Activated CD8-positive, alpha-beta memory T cell treated with anti-CD3 and anti-CD28 coated beads, Interleukin-2, amount 50 U/mL, for 4 hours (primary cell): ENCODE measurements around the gene FXYD4.
"Not testable (repeated sequence)": the region's sequence is repeated elsewhere in the genome, so short reads cannot be mapped to it uniquely, and the experiment has no call there.

ENCODE experiments used
- DNase-seq: peaks from one replicate; pipeline ENCODE4 v3.0.0-alpha.2; 2020

The FXYD4 gene, protein sequence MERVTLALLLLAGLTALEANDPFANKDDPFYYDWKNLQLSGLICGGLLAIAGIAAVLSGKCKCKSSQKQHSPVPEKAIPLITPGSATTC

DNA sequence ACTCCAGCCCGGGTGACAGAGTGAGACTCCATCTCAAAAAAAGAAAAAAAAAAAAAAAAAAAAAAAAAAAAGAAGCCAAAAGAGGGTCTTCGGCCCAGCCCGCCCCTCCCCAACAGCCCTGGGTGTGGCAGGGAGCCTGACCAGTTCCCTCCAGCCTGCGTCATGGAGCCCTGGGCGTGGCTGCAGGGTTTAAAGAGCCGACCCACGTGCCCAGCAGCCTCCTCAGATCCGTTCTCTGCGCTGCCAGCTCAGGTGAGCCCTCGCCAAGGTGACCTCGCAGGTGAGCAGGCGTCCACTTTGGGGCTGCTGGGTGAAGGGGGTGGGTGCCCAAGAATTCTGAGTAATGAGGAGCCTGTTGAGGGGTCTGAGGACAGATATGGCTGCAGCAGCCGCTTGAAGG is at the start of gene FXYD4:
Gene FXYD4 (plus strand): TSS at position 219 of the 400 bp plus-strand sequence. CDS start 2,111 bp downstream, outside the sequence.
- no peak for DNase-seq

DNA sequence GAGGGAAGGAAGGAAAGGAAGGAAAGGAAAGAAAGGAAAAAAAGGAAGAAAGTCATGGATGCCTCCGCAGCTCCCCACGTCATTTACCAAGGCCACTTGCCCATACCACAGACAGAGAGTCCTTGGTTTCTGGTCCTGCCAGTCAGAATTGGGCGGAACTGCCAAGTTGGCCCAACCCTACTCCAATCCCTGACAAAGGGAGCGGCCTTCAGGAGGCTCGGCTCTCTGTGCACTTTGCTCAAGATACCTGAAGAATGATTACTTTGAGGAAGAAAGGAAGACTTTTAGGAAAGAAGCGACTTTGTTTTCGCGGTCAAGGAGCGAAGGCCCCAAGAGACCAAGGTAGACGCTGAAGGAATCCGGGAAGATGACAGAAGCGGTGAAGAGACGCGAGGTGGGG is 49.1 kb upstream of the FXYD4 start:
- no peak for DNase-seq

DNA sequence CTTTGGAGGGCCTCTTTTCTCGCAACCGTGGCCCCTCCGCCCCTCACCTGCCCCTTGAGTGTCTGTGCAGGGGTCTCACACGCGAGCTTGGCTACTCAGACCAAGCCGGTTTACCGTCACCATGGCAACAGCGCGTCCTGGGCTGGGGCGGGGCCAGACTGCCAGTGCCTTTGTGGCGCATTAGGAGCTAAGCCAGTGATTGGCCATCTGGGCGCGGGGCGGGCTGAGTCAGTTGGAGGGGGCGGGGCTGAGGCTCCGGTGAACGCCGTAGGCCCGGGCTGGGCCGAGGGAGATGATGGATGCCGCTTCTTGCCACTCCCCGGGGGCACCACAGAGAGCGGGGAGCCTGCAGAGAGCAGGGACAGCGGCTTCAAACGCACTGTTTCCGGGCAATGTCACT is 48.7 kb upstream of the FXYD4 start:
- DNase-seq, result peak; percentile 71

DNA sequence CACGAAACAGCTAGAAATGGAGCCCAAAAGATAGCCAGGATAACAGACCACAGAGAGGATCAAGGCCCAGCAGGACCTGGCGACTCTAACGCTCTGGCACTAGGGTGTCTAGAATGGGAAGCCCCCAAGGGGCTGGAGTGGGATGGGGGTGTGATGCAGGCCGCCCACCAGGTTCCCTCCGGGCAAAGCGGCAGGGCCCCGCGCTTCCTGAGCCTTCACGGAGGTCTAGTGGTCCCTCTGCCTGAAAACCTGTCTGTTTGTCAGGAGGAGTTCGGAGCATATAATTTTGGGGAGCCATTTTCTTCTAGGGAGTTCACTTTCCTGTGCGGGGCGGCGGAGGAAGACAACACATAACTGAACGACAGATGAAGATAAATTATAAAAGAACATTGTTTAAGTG is 48.2 kb upstream of the FXYD4 start:
- DNase-seq, result no peak

DNA sequence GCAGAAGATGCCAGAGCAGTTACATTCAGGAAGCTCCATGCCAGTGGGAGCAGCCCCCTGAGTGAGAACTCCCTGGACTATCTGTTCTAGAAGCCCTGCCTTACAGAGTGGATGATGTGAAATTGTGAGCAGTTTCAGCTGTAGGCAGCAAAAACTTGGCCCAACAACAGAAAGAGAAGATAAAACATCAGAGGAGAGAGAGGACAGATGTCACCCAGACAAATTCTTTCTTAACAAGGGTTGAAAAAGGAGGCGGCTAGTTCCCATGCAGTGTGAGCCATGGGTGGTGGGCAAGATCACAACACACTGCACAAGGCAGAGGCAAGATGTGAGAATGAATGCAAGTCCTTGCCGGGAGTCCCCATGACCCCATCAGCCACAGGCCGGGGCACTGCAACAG is 46.6 kb upstream of the FXYD4 start:
- no peak for DNase-seq

DNA sequence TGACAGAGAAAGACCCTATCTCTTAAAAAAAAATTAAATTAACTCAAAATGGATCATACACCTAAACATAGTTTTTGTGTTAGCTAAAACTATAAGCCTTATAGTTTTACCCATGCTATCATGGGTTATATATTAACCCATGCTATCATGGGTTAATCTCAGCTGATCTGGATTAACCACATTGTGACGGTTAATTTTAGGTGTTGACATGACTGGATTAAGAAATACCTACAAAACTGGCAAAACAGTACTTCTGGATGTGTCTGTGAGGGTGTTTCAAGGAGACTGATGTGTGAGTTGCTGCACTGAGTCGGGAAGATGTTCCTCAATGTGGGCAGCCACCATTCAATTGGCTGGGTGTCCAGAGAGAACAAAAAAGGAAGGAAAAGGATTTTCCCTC is 44.3 kb upstream of the FXYD4 start:
- no peak for DNase-seq

DNA sequence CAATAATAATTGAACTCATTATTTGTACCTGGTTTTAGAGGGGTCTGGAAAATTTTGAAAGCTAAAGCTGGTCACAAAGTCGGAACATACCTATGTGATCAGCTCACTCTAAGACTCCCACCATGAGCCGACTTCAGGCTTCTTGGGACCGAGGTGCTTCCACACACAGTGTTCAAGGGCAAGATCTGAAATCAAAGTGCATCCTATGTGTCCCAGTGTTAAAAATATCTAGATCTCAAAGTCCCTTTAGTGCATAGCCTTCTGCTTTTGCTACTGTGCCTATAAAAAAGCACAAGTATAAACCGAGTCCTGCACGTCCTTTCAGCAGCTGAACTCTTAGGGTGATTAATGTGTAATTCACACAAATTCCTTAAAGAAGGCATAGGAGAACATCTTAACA is 43.5 kb upstream of the FXYD4 start:
- DNase-seq, result no peak

DNA sequence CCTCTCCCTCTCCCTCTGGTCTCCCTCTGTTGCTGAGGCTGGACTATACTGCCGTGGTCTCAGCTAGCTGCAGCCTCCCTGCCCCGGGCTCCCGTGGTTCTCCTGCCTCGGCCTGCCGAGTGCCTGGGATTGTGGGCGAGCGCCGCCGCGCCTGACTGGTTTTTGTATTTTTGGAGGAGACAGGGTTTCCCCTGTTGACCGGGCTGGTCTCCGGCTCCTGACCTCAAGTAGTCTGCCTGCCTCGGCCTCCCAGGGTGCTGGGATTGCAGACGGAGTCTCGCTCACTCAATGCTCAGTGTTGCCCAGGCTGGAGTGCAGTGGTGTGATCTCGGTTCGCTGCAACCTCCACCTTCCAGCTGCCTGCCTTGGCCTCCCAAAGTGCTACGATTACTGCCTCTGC is 42.6 kb upstream of the FXYD4 start:
- not testable (repeated sequence) for DNase-seq

DNA sequence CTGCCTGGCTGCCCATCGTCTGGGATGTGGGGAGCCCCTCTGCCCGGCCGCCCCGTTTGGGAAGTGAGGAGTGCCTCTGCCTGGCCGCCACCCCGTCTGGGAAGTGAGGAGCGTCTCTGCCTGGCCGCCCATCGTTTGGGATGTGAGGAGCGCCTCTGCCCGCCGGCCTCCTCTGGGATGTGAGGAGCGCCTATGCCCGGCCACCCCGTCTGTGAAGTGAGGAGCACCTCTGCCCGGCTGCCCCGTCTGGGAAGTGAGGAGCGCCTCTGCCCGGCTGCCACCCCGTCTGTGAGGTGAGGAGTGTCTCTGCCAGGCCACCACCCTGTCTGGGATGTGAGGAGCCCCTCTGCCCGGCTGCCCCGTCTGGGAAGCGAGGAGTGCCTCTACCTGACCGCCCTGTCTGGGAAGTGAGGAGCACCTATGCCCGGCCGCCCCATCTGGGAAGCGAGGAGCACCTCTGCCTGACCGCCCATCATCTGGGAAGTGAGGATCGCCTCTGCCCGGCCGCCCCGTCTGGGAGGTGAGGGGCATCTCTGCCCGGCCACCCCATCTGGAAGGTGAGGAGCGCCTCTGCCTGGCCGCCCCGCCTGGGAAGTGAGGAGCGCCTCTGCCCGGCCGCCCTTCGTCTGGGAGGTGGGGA is 42.1 kb upstream of the FXYD4 start:
- not testable (repeated sequence) for DNase-seq

DNA sequence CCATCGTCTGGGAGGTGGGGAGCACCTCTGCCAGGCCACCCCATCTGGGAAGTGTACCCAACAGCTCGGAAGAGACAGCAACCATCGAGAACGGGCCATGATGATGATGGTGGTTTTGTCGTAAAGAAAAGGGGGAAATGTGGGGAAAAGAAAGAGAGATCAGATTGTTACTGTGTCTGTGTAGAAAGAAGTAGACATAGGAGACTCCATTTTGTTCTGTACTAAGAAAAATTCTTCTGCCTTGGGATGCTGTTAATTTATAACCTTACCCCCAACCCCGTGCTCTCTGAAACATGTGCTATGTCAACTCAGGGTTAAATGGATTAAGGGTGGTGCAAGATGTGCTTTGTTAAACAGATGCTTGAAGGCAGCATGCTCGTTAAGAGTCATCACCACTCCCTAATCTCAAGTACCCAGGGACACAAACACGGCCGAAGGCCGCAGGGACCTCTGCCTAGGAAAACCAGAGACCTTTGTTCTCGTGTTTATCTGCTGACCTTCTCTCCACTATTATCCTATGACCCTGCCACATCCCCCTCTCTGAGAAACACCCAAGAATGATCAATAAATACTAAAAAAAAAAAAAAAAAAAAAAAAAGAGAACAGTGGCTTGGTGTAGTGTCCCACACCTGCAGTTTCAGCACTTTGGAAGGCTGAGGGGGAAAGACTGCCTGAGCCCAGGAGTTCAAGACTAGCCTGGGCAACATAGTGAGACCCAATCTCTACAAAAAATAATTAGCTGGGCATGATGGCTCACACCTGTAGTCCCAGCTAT is 41.2 kb upstream of the FXYD4 start:
- DNase-seq, result not testable (repeated sequence)

DNA sequence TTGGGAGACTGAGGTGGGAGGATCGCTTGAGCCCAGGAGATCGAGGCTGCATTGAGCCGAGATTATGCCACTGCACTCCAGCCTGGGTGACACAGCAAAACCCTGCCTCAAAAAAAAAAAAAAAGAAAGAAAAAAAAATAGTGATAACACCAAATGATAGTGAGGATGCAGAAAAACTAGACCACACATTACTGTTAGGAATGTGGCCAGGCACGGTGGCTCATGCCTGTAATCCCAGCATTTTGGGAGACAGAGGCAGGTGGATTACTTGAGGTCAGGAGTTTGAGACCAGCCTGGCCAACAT is 40.7 kb upstream of the FXYD4 start:
- not testable (repeated sequence) for DNase-seq

DNA sequence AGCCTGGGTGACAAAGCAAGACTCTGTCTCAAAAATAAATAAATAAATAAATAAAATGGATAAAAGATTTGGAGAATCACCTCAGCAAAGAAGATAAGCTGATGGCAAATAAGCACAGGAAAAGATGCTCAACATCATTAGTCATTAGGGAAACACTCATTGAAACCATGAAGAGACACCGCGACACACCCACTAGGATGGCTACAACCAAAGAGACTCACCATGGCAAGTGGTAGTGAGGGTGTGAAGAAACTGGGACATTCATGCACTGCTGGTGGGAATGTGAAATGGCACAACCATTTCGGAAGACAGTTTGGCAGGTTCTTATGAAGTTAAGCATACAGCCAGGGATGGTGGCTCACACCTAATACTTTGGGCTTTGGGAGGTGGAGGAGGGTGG is 37.8 kb upstream of the FXYD4 start:
- DNase-seq, result no peak

DNA sequence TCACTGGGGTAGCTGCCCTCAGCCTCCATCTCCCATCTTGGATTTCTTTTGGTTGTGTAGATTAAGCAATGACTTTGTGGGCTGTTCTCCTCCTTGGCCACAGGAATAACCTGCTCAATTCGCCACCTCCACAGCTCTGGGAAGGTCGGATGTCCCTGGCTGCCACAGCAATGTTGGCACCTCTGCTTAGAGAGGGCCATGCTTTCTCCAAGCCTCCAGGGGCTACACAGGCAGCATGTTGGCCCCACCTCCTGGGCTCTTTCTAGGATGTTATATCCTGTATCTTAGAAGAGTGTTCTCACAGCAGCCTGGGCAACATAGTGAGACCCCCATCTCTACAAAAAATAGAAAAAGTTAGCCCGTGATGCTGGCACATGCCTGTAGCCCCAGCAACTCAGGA is 35.4 kb upstream of the FXYD4 start:
- no peak for DNase-seq

DNA sequence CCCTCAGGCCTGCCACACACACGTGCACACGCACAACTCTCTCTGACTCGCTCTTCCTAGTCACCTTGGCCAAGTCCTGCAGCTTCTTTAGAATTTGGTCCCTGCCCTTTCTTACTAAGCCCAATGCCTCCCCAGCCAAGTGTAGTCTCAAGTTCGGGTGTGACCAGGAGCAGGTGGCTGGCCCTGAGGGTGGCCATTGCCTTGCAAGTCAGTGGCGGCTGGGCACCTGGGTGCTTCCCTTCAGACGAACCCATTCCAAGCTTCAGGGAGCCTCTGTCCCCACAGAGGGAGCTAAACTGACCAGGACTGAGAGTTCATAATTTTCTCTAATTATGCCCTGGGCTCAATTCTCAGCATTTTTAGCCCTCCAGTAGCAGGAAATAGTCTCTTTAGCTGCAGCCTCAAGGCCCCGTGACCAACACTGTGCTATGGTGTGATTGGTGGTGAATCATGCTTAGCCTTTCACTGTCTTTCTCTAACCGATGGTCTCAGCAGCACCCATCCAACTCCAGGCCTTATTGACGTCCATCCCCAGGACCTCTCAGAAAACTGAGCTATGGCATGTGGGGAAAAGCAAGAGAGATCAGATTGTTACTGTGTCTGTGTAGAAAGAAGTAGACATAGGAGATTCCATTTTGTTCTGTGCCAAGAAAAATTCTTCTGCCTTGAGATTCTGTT is 34.7 kb upstream of the FXYD4 start:
- no peak for DNase-seq

DNA sequence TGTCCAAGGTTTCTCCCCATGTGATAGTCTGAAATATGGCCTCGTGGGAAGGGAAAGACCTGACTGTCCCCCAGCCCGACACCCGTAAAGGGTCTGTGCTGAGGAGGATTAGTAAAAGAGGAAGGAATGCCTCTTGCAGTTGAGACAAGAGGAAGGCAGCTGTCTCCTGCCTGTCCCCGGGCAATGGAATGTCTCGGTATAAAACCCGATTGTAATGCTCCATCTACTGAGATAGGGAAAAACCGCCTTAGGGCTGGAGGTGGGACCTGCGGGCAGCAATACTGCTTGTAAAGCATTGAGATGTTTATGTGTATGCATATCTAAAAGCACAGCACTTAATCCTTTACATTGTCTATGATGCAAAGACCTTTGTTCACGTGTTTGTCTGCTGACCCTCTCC is 33.9 kb upstream of the FXYD4 start:
- not testable (repeated sequence) for DNase-seq

DNA sequence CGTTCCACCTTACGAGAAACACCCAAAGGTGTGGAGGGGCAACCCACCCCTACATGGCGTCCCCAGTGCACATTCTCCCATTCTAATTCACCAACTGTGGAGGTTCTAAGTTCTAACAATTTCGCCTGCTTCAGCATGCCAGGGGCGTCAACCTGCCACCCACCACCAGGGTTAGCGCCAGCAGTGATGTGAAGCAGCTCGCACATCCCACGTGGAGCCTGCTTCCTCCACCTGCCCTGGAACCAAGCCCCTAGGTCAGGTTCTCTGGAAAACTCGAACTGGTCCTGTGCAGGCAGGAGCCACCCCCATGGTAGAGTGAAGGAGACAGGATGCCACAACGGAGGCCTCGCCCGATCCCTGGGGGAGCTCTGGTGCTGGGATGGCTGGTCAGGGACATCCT is 33.3 kb upstream of the FXYD4 start:
- no peak for DNase-seq

DNA sequence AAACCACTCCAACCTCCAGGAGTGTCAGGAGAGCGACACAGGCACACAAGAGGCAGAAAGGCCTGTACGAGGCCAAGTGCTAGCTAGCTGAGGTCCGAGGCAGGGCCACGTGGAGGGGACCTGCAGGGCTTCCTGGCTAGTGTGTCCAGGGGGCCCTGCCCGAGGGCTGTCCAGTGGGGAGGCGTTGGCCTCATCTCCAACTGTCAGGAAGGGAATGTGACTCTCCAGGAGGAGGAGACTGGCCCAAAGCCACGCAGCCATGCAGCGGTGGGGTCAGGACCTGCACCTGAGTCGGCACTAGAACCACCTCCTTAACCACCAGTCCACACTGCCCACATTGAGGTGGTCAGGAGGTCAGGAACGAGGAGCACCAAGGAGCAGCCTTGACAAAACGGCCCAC is 32.3 kb upstream of the FXYD4 start:
- DNase-seq, result no peak

DNA sequence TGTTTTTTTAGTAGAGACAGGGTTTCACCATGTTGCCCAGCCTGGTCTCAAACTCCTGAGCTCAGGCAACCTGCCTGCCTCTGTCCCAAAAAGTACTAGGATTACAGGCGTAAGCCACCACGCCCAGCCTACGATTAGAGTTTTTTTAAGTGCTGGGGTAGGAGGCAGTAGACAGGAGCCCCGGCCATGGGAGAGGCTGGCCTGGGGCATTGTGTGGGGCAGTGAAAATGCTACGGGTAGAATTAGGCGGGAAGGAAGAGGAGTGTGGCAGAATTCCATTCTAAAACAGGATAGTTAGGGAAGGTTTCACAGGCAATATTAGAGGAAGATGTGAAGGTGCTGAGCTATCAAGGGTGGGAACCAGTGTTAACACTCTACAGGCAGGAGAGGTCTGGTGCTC is 31.3 kb upstream of the FXYD4 start:
- no peak for DNase-seq

DNA sequence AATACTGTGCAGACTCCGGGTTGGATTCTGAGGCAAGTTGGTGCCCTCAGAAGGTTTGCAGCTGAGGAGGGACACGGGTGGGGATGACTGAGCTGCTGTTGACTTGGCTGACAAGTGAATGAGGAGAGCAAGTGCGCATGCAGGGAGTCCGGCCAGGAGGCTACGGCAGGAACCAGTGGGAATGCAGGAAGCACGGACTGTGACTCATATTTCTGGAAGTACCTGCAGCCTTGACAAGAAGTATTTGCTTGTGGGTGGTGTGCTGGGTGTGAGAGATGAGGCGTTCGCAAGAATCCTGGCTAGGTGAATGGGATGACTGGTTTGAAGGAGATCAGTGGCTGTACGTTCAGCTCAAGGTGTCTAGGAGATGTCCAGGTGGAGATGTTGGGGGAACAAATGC is 30.8 kb upstream of the FXYD4 start:
- no peak for DNase-seq

DNA sequence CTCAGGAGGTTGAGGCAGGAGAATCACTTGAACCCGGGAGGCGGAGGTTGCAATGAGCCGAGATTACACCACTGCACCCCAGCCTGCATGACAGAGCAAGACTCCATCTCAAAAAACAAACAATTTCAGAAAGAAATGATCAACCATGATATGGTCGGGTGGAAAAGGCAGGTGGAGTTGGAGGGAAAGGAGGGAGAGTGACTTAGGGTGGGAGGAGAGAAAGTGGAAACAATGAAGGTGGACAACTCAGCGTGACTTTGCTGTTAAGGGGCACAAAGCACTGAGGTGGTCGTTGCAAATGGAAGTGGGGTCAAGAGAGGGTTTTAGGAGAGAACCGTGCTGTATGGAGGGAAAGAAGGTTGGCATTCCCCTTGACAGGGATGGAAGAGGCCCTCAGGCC is 30.0 kb upstream of the FXYD4 start:
- DNase-seq, result no peak

DNA sequence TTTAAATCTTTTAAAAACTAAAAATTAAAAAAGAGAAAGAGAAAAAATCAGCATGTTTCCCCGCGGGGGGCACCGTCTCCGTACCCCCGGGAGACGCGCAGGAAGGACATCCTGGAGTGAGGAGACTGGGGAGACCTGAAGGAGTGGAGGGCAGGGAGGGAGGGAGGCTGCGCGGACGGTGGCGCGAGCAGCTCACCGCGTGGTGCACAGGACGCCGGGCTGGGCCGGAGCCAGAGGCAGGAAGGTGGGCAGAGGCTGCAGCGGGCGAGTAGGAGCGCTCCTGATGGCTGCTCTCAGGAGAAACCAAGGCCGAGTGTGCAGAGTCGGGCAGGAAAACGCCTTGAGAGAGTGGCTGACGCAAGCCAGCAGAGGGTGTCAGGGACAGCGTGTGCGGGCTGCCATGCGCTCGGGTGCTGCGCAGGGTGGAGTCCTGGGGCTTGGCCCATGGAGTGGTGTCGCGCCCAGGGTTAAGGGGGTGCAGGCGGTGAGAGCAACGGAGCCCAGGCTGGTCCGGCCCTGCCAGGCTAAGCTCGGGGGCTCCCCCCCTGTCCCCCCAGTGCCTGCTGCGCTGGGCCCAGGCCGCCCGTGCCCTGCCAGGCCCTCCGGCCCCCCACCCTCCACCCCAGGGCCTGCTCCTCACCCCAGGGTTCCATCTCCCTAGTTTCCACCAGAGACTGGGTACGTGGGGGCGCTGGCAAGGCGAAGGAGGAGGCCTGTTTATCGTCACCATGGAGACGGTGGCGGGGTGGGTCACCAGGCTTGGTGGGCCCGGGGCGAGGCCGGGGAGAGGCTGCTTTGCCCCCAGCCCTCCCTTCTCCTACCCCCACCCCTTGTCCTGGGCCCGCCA is 28.9 kb upstream of the FXYD4 start:
- no peak for DNase-seq

DNA sequence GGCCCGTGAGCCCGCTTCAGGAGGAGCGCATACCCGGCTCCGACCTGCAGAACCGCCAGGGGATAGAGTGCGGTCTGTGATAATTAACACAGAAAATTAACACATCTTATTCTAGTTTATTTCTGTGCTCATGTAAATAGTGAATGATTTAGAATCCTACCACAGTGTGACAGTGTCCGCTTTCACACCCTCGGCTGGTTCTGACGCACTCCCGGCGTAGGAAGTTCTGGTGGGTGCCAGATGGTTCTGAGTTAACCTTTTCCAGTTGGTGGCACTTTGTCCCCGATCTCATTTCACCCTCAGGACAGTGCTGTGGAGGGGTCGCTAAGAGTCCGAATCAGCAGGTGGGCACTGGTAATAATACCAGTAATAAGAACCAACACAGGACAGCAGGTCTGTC is 28.3 kb upstream of the FXYD4 start:
- no peak for DNase-seq

DNA sequence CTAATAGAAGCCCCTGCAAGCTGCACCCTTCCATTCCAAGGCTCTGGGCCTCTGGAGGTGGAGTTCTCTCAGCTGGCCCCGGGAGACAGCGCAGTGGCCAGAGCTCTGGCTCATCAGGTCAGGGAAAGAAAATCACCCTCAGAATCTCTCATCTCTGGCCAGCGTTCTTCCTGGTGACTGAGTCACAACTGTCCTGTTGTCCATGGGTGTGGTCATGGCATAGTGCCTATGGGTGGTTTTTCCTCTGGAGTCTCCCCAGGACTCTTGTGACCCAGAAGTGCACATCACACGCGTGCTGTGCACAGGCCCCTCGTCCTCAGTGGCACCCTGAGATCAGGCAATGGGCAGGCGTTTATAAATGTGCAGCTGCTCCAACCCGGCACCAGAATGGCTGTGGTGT is 27.4 kb upstream of the FXYD4 start:
- DNase-seq, result no peak
